ENCODE data around the gene EPHA5.
"Not testable (repeated sequence)": the region's sequence is repeated elsewhere in the genome, so short reads cannot be mapped to it uniquely, and the experiment has no call there.

EPHA5 gene

GRCh38 chr4:65367306-65367705, 303.0 kb downstream of the EPHA5 start:
- no peak for DNase-seq (ENCODE audit: low read depth)

GRCh38 chr4:65358914-65359313, 311.4 kb downstream of the EPHA5 start:
- no peak for DNase-seq (ENCODE audit: low read depth)

- DNase-seq (ENCODE audit: low read depth): no peak
These were observed 317.2 kb downstream of the EPHA5 start for GRCh38 chr4:65353098-65353497.

- DNase-seq (ENCODE audit: low read depth): no peak
These were observed 325.9 kb downstream of the EPHA5 start for GRCh38 chr4:65344278-65344825.

- DNase-seq (ENCODE audit: low read depth): no peak
These were observed 326.9 kb downstream of the EPHA5 start for GRCh38 chr4:65343342-65343741.

- no peak for DNase-seq (ENCODE audit: low read depth)
These were observed 328.7 kb downstream of the EPHA5 start for GRCh38 chr4:65341557-65341956.

- no peak for DNase-seq (ENCODE audit: low read depth)
These were observed 329.7 kb downstream of the EPHA5 start for GRCh38 chr4:65340382-65341109.

- DNase-seq (ENCODE audit: low read depth): no peak
These were observed 332.9 kb downstream of the EPHA5 start for GRCh38 chr4:65337371-65337770.

- DNase-seq (ENCODE audit: low read depth): no peak
These were observed 333.8 kb downstream of the EPHA5 start for GRCh38 chr4:65336465-65336864.

- no peak for DNase-seq (ENCODE audit: low read depth)
These were observed 353.8 kb downstream of the EPHA5 start for GRCh38 chr4:65316534-65316933.

GRCh38 chr4:65311120-65311519, 359.2 kb downstream of the EPHA5 start:
- no peak for DNase-seq (ENCODE audit: low read depth)

- no peak for DNase-seq (ENCODE audit: low read depth)
These were observed 359.7 kb downstream of the EPHA5 start for GRCh38 chr4:65310586-65310985.

- not testable (repeated sequence) for DNase-seq (ENCODE audit: low read depth)
These were observed 361.7 kb downstream of the EPHA5 start for GRCh38 chr4:65308626-65309025.

GRCh38 chr4:65302145-65302544, 368.1 kb downstream of the EPHA5 start:
- no peak for DNase-seq (ENCODE audit: low read depth)

- DNase-seq (ENCODE audit: low read depth): no peak
These were observed 374.0 kb downstream of the EPHA5 start for GRCh38 chr4:65296246-65296645.

- no peak for DNase-seq (ENCODE audit: low read depth)
These were observed 383.2 kb downstream of the EPHA5 start for GRCh38 chr4:65287071-65287470.
